ENCODE data around the gene FBXO15.

GRCh38 chr18:74147491-74147778 is 199 bp downstream of the FBXO15 start:
- no peak for TF ChIP-seq CTCF (conservative IDR thresholded peaks at IDR 0.05; ENCODE audit: low read length)
- TF ChIP-seq EZH2phosphoT487 (IDR thresholded peaks at IDR 0.05; ENCODE audit: borderline replicate concordance, low read depth, low read length) = no peak
